Common myeloid progenitor, CD34-positive (primary cell): ENCODE data around the gene FAM25A.
"Not testable (repeated sequence)": the region's sequence is repeated elsewhere in the genome, so short reads cannot be mapped to it uniquely, and the experiment has no call there.

Experiments
- CTCF ChIA-PET: fragments of 350-600 bp; sonication (Branson Sonifier 250); formaldehyde crosslinking; loops from one replicate; lab custom pipeline; 2021; ENCODE audit warnings: antibody characterized with exemption; lab: Charles Lee
- POLR2A ChIA-PET: fragments of 350-600 bp; sonication (Branson Sonifier 250); formaldehyde crosslinking; loops from one replicate; lab custom pipeline; 2021; ENCODE audit warnings: antibody characterized with exemption; lab: Charles Lee
- DNase-seq, 3 donors: peaks; one replicate each; pipeline versions ENCODE4 v3.0.0 to v3.0.0-alpha.2; 2013
- H3K27ac ChIP-seq, 2 experiments: 1 replicate in 1 of 2; 2 replicates in 1 of 2; pipeline ENCODE4 v1.7.0; 2013; ENCODE audit warnings: inconsistent platforms in 2 of 2, low read length in 2 of 2, mild to moderate bottlenecking in 2 of 2, low read depth in 1 of 2, moderate library complexity in 1 of 2; ENCODE audit not compliant: severe bottlenecking in 2 of 2, insufficient read depth in 1 of 2, poor library complexity in 1 of 2
- H3K27me3 ChIP-seq, 5 experiments: replicated peaks in 2 of 5; 1 replicate in 3 of 5; 2 replicates in 2 of 5; pipeline versions ENCODE4 v1.6.1 to v1.7.0; 2013; ENCODE audit warnings: low read length in 4 of 5, mild to moderate bottlenecking in 2 of 5, moderate library complexity in 2 of 5, inconsistent platforms in 1 of 5; ENCODE audit not compliant: insufficient read depth in 5 of 5, control insufficient read depth in 4 of 5
- H3K36me3 ChIP-seq, 4 experiments: 1 replicate in 2 of 4; 2 replicates in 2 of 4; pipeline versions ENCODE4 v1.6.1 to v1.7.0; 2013; ENCODE audit warnings: low read length in 3 of 4, control low read depth in 1 of 4, mild to moderate bottlenecking in 1 of 4; ENCODE audit not compliant: control insufficient read depth in 4 of 4, insufficient read depth in 4 of 4
- H3K4me1 ChIP-seq, 4 experiments: 1 replicate in 3 of 4; 2 replicates in 1 of 4; pipeline versions ENCODE4 v1.6.1 to v1.7.1; 2013; ENCODE audit warnings: low read length in 3 of 4, mild to moderate bottlenecking in 3 of 4, control low read depth in 1 of 4, inconsistent platforms in 1 of 4, moderate library complexity in 1 of 4; ENCODE audit not compliant: control insufficient read depth in 4 of 4, insufficient read depth in 4 of 4; ENCODE audit errors: control extremely low read depth in 1 of 4
- H3K4me3 ChIP-seq, 7 experiments: 1 replicate in 4 of 7; 2 replicates in 3 of 7; pipeline versions ENCODE4 v1.5.1 to v1.7.0; 2013; ENCODE audit warnings: mild to moderate bottlenecking in 7 of 7, low read length in 6 of 7, moderate library complexity in 6 of 7, inconsistent platforms in 2 of 7, low read depth in 2 of 7, control low read depth in 1 of 7; ENCODE audit not compliant: insufficient read depth in 4 of 7, control insufficient read depth in 1 of 7; ENCODE audit errors: extremely low read depth in 1 of 7
- H3K9me3 ChIP-seq, 5 experiments: 1 replicate in 4 of 5; 2 replicates in 1 of 5; pipeline versions ENCODE4 v1.6.1 to v1.7.1; 2013; ENCODE audit warnings: low read length in 4 of 5, mild to moderate bottlenecking in 2 of 5, inconsistent platforms in 1 of 5, low read depth in 1 of 5, moderate library complexity in 1 of 5; ENCODE audit not compliant: control insufficient read depth in 4 of 5, insufficient read depth in 2 of 5; ENCODE audit errors: control extremely low read depth in 1 of 5
- WGBS: methylation state at CpG from one replicate; pipeline ENCODE4 v1.1.5; 2013; ENCODE audit not compliant: insufficient coverage; 5-methylcytosine and 5-hydroxymethylcytosine counted together

Gene FAM25A

DNA sequence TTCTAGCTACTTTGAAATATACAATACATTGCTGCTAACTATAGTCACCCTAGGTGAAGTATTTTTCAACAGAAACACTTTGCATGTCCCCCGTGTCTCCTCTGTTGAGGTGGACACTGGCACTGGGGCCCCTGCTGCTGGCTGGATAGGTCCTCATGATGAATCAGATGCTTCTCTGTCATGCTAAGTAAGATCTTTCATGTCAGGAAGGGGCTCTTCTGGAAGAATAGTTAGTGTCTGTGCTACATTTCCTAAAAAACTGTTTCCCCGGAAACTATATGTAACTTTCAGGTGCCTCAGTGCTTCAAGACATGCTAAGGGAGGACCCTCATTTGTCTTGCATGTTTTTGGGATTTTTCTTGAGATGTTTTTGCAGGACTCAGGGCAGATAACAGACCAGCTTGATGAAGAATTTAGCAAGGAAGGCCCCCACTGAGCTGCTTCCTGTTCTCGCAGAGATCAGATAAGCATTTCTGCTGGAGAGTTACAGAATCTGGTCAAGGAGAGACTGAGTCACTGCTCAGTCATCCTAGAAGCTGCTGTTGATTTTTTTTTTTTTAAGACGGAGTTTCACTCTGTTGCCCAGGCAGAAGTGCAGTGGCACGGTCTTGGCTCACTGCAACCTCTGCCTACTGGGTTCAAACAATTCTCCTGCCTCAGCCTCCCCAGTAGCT lies 5.3 kb downstream of the FAM25A start:
- CTCF ChIA-PET, H3K27me3 ChIP-seq, H3K9me3 ChIP-seq, H3K27ac ChIP-seq, POLR2A ChIA-PET, H3K36me3 ChIP-seq, H3K4me3 ChIP-seq: not testable (repeated sequence)
- H3K4me1 ChIP-seq, result peaks cover 0 to 10% (median 4%) of the 10 kb centered on the region in 4 experiments
- peak; percentile 7 to 51 (median 33) for DNase-seq
- 0% methylated on average over 1 of the region's 5 CpGs for WGBS

DNA sequence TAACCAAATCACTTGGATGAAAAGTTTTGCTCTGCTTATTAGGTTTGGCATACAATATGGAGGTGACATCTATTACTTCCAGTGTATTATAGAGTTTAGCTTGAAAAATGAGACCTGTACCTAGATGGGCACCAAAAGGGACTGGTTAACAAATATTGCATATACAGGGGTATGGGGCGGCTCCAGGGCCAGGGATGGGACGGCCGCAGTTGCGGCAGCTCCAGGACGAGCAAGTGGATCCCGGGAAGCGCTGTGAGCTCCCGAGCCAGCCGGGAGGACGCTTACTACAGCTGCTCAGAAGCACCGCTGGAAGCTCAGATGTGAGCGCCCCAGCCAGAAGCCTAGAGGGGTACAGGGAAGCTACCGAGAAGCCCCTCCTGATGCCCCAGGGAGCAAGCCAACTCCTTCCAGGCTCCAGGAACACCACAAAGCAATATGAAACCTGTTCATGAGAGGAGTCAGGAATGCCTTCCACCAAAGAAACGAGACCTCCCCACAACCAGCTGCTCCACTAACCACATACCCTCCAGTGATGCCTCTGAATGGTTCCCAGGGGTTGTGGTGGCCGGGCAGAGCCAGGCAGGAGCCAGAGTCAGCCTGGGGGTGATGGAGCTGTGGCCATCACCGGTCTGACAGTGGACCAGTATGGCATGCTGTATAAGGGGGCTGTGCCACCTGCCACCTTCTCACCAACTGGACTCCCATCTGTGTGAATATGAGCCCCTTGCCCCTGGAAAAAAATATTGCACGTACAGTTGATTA lies 6.8 kb downstream of the FAM25A start:
- 97% methylated on average over 10 of the region's 17 CpGs for WGBS
- H3K27ac ChIP-seq, H3K4me3 ChIP-seq, CTCF ChIA-PET, H3K27me3 ChIP-seq, H3K9me3 ChIP-seq, H3K36me3 ChIP-seq, DNase-seq: not testable (repeated sequence)
- POLR2A ChIA-PET, result interaction anchor here (0.6 kb wide), 1 partner anchor 36 kb away, joined by 3 read pairs; no protein-coding TSS in a partner anchor
- H3K4me1 ChIP-seq, result peaks cover 0 to 10% (median 4%) of the 10 kb centered on the region in 4 experiments

DNA sequence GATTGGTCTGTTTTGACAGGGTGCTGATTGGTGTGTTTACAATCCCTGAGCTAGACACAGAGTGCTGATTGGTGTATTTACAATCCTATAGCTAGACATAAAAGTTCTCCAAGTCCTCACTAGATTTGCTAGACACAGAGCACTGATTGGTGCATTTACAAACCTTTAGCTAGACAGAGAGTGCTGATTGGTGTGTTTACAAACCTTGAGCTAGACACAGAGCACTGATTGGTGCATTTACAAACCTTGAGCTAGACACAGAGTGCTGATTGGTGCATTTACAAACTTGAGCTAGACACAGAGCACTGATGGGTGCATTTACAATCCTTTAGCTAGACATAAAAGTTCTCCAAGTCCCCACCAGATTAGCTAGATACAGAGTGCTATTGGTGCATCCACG lies 10.3 kb downstream of the FAM25A start:
- DNase-seq, H3K4me3 ChIP-seq, H3K9me3 ChIP-seq, POLR2A ChIA-PET, H3K27ac ChIP-seq, H3K36me3 ChIP-seq, H3K27me3 ChIP-seq, H3K4me1 ChIP-seq: not testable (repeated sequence)
- CTCF ChIA-PET, result interaction anchor here (1.1 kb wide), 1 partner anchor 87 kb away, joined by 3 read pairs; no protein-coding TSS in a partner anchor
- 100% methylated on average over 1 of the region's 1 CpG for WGBS

DNA sequence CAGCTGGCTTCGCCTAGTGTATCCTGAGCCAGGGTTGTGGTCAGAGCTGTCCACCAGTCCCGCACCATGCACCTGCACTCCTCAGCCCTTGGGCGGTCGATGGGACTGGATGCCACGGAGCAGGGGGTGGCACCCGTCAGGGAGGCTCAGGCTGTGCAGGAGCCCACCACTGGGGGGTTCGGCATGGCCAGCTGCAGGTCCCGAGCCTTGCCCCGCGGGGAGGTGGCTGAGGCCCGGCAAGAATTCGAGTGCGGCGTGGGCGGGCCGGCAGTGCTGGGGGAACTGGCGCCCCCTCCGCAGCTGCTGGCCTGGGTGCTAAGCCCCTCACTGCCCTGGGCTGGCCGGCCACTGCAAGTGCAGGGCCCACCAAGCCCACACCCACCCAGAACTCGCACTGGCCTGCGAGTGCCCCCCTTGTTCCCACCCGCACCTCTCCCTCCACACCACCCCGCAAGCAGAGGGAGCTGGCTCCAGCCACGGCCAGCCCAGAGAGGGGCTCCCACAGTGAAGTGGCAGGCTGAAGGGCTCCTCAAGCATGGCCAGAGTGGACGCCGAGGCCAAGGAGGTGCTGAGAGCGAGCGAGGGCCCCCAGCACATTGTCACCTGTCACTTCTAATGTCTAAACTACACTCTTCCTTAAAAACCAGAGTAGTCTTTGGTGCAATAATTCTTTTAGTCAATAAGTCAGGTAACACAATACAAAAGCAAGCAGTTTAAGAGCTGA lies 11.0 kb downstream of the FAM25A start:
- H3K9me3 ChIP-seq, result peaks cover 0 to 6% (median 3%) of the 10 kb centered on the region in 5 experiments
- WGBS, result over 99% methylated on average over 21 of the region's 28 CpGs
- H3K4me1 ChIP-seq, result peaks cover 0 to 3% (median 0%) of the 10 kb centered on the region in 4 experiments
- POLR2A ChIA-PET, result no interaction called here
- no peak overlapping the region for H3K4me3 ChIP-seq
- DNase-seq, result no peak
- no peaks in the 10 kb centered on the region for H3K27me3 ChIP-seq
- CTCF ChIA-PET, result interaction anchor here (0.8 to 1.1 kb wide), 2 partner anchors 63 to 88 kb away, joined by 3 to 4 read pairs; no protein-coding TSS in a partner anchor
- H3K27ac ChIP-seq, result no peak overlapping the region
- no peaks in the 10 kb centered on the region for H3K36me3 ChIP-seq

DNA sequence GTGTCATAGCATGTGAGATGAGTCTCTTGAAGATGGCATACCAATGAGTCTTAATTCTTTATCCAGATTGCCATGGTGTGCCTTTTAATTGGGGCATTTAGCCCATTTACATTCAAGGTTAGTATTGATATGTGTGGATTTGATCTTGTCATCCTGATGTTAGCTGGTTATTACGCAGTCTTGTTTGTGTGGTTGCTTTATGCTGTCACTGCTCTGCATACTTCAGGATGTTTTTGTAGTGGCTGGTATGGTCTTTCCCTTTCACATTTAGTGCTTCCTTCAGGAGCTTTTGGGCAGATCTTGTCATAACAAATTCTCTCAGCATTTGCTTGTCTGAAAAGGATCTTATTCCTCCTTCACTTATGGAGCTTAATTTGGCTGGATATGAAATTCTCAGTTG lies 16.5 kb downstream of the FAM25A start:
- Histone ChIP-seq H3K4me1 (no peaks in the 10 kb centered on the region), H3K27me3 (no peaks in the 10 kb centered on the region), H3K9me3 (peaks cover 0 to 9% (median 0%) of the 10 kb centered on the region in 5 experiments), H3K36me3 (no peaks in the 10 kb centered on the region), H3K27ac (no peak overlapping the region), H3K4me3 (no peak overlapping the region)
- POLR2A ChIA-PET, result no interaction called here
- no peak for DNase-seq
- WGBS, result 86% methylated on average over 1 of the region's 1 CpG
- CTCF ChIA-PET, result no interaction called here

DNA sequence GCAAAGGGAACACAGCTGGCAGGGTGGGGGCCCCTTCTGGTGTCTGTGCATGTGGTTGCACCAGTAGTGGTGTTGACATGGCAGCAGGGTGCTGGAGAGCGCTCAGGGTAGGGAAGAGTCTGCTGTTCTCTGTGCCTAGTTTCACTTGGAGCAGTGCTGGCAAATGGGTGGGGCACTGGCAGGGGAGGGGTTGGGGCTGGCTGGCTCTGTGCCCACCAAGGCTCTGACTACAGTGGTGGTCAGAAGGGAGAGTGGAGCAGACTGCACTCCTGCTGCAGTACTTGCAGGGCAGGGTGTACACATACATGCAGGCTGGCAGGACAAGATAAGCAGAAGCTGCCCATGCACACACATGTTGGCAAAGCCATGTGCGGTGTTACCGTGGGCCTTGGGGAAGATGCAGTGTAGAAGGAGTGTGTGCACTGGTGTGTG lies 18.2 kb downstream of the FAM25A start:
- Histone ChIP-seq H3K4me1 (no peaks in the 10 kb centered on the region), H3K4me3 (no peak overlapping the region), H3K27me3 (no peaks in the 10 kb centered on the region), H3K36me3 (no peaks in the 10 kb centered on the region), H3K27ac (no peak overlapping the region), H3K9me3 (peaks cover 0 to 9% (median 0%) of the 10 kb centered on the region in 5 experiments)
- ChIA-PET CTCF (interaction anchor here (1.8 kb wide), 1 partner anchor 47 kb away, joined by 4 read pairs; no protein-coding TSS in a partner anchor), POLR2A (no interaction called here)
- 100% methylated on average over 1 of the region's 3 CpGs for WGBS
- DNase-seq, result peak in 1 of 3 donors; percentile 19
